HG02610 (cell line): ENCODE data around the gene GPAM.
"Not testable (repeated sequence)": the region's sequence is repeated elsewhere in the genome, so short reads cannot be mapped to it uniquely, and the experiment has no call there.

ENCODE experiments used
- ATAC-seq: cut with Tn5 transposase; IDR thresholded peaks from one replicate; pipeline ENCODE4 v1.9.1; 2021; ENCODE audit warnings: mild to moderate bottlenecking, moderate library complexity; ENCODE audit not compliant: unreplicated experiment

GPAM gene

GRCh38 chr10:112137154-112137987 is 46.2 kb downstream of the GPAM start:
- peak; percentile 58 for ATAC-seq

- ATAC-seq = no peak
Observed at GRCh38 chr10:112136486-112137153, 46.9 kb downstream of the GPAM start.

GRCh38 chr10:112135604-112136003 is 48.0 kb downstream of the GPAM start:
- no peak for ATAC-seq

GRCh38 chr10:112132435-112132834 is 51.1 kb downstream of the GPAM start:
- ATAC-seq = no peak

DNA sequence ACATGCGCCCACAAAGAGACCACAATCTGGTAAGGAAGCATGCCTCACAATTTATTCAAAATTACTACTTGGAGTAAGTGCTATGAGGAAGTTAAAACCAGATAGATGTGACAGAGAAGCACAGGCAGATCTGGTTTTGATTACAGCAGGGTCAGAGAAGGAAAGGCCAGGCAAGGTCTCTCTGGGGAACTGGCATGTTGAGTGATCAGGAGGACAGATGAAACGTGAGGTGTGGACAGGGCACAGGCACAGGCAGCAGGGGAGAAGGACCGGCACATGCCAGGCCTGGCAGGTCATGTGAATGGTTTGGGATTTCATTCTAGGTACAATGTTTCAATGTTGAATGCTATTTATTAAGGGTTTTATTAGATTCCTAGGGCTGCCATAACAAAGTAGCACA is 51.6 kb downstream of the GPAM start:
- no peak for ATAC-seq

- ATAC-seq = no peak
Observed at GRCh38 chr10:112131346-112131745, 52.2 kb downstream of the GPAM start.

DNA sequence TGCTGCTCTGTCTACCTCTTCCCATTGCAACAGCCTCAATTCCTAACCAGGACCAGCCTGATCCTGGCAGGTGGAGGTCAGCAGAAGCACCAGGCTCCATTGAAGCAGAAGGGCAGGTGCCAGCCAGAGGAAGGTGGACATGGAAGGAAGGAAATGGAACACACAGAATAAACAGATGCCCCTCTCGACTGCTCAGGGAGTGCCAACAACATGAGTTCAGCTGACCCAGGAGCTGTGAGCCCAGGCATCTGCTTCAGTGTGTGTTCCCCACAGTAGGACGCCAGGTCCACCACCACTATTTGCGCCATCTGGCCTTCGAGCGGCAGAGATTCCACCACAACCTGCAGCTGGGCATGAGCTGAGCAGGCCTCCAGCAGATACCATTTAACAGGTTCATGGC is 56.7 kb downstream of the GPAM start:
- no peak for ATAC-seq

GRCh38 chr10:112126172-112126571 is 57.4 kb downstream of the GPAM start:
- ATAC-seq = no peak

GRCh38 chr10:112124866-112125265 is 58.7 kb downstream of the GPAM start:
- ATAC-seq = no peak

GRCh38 chr10:112122827-112123226 is 60.7 kb downstream of the GPAM start:
- no peak for ATAC-seq

GRCh38 chr10:112120491-112120890 is 63.1 kb downstream of the GPAM start:
- ATAC-seq = no peak

DNA sequence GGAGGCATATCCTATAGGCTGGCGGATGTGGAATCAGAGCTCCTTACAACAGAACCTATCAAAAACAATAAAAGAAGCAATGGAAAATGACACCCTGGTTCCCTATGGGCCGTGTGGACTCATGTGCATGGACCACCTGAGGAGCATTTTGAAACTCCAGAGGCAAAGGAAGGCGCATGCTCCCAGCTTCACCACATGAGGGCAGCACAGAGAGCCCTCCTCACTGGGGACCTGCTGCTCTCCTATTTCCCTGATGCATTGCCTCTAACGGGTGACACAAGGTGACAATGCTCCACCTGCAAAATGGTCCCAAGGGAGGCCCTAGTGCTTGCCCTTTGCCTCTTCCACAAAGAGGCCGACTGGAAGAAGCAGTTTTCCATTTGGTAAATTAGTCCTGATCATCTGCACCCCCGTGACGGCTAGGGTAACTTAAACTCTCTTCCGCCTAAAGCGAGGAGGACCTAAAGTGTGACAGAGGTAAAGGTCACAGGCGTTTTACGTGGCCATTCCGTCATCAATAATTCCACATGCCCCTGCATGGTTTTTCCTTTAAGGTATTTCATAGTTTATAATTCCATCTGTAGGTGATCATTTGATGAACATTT is 67.7 kb downstream of the GPAM start:
- peak; percentile 77 for ATAC-seq

- ATAC-seq = not testable (repeated sequence)
Observed at GRCh38 chr10:112109779-112110178, 73.8 kb downstream of the GPAM start.
